Medulla oblongata (tissue), 1 donor: ENCODE results near the gene CD3D.
"Not testable (repeated sequence)": the region's sequence is repeated elsewhere in the genome, so short reads cannot be mapped to it uniquely, and the experiment has no call there.

Experiments
- DNase-seq: peaks from one replicate; pipeline ENCODE4 v3.0.0-alpha.2; 2015; ENCODE audit errors: extremely low spot score

Gene CD3D

DNA sequence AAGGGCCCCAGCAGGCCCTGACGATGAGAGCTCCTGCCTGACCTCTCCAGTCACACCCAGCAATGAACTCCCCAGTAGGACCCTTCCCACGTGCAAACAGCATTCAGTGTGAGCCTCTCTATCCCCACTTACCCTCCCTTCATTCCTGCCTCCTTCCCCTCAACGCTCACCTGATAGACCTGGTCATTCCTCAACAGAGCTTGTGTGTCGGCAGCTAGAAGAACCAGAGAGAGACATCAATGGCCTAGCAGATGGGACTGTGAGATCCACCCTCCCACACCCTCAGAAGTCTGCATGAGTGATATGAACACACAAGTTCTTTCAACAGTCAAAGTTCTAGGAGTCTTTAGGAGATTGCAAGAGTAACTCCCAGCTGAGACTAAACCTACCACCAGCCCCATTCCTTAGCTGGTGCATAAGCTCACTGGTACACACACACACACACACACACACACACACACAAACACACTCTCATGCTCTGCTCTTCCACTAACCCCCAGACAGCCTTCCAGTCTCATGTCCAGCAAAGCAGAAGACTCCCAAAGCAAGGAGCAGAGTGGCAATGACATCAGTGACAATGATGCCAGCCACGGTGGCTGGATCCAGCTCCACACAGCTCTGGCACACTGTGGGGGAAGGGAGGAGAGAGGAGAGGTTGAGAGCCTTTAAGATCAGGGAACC, 3.1 kb downstream of the CD3D start:
- no peak for DNase-seq

DNA sequence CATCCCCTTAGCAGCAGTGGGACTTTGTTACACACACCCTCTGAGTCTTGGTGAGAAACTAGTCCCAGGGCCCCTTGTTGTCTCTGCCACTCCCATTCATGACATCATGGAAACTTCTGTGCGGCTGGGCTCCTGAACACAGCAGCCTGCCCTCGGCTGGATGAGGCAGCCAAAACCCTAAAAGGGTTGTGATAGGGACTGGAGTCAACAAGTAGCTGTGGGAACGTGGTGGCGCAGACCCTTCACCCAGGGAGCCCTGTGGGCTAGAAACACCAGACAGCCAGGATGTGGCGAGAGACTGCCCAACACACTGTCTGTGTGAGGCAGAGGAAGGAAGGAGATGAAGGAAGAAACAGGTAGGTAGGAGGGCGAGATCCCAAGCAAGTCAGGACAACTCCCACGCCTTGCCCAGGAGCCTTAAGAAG, 3.9 kb downstream of the CD3D start:
- DNase-seq = no peak

DNA sequence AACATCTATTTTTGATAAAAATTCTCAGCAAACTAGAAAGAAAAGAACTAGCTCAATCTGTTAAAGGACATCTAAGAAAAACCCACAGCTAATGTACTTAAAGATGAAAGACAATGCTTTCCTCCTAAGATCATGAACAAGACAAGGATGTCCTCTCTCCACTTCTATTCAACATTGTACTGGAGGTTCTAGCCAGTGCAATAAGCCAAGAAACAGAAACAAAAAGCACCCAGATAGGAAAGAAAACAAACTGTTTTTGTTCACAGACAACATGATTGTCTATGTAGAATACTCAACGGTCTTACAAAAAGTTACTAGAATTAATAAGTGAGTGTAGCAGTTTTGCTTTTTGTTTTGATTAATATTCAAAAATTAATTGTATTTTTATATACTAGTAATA, 7.8 kb downstream of the CD3D start:
- no peak for DNase-seq

DNA sequence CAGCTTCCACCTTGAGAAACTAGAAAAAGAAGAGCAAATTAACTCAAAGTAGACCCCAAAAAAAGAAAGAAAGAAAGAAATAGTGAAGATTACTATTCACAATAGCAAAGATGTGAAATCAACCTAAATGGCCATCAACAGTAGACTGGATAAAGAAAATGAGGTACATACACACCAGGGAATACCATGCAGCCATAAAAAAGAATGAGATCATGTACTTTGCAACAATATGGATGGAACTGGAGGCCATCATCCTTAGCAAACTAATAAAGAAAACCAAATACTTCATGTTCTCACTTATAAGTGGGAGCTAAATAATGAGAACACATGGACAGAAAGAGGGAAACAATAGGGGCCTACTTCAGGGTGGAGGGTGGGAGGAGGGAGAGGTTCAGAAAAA, 13.8 kb downstream of the CD3D start:
- no peak for DNase-seq

DNA sequence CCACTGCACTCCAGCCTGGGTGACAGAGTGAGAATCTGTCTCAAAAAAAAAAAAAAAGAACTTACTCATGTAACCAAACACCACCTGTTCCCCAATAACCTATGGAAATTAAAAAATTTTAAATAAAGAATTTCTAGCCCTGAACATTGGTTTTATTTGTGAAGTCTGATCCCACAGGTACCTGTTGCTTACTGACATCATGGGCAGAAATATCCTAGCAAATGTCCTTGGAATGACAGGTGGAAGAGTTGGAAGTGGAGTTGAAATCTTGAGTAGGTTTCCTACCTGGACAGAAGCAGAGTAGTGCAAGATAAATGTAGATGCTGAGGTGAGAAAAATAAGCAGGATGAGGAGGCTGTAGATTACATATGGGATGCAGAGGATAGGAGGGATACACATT, 17.2 kb downstream of the CD3D start:
- DNase-seq = no peak

DNA sequence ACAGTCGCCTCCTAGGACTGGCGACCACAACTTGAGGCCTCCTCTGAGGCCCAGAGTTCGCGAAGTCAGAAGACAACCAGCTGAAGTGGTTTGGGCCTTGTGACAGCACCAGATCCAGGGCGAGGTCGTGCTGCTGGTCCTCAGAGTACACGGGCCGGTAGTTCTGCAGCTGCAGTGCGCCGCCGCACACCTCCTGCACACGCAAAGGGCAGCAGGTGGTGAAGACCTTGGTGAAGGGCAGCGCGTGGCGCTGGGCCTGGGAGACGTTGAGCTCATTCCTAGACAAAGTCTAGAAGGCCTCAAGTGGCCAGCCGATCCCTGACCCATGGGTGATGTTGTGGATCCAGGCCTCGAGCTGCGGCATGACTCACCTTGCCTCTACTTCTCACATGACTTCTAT, 19.8 kb downstream of the CD3D start:
- no peak for DNase-seq

DNA sequence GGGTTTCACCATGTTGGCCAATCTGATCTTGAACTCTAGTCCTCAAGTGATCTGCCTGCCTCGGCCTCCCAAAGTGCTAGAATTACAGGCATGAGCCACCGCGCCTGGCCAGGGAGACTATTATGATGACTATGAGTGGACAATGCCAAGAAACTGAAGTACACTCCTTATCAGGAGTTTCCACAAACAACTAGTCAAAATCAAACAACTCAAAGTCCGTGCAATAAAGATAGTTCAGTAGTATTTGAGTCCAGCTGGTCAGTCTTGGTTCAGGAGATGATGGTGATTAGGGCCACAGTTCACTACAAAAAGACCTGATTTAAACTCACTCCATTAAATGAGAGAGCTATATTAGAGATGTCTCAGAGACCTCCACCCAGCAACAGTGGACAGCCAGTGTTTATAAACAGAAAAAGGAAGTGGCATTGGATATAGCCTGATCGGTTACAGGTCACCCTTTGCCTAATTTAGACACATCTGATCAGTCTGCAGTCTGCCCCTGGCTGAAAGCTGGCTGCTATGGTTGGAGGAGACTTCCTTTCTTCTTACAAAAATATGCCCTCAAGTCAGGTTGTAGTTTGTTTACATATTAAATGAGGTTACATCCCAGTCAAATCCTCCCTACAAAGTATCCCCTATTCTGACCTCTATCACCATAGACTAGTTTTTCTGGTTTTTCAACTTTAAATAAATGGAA, 21.0 kb downstream of the CD3D start:
- peak; percentile 35 for DNase-seq

DNA sequence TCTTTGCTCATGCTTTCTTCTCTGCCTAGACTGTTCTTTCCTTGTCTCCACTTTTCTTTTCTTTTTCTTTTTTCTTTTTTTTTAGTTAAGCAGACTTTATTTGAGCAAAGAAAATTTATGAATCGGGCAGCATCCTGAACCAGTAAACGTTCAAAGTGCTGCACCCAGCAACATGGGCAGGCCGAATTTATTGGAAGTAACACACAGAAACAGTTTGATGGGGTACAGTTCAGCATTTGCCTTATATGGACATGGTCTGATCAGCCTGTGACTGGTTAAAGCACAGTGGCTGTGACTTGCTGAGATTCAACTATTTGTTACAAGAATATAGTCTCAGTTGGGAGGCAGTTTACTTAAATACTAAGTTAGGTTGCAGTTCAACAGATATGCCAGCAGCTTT, 22.0 kb downstream of the CD3D start:
- no peak for DNase-seq

DNA sequence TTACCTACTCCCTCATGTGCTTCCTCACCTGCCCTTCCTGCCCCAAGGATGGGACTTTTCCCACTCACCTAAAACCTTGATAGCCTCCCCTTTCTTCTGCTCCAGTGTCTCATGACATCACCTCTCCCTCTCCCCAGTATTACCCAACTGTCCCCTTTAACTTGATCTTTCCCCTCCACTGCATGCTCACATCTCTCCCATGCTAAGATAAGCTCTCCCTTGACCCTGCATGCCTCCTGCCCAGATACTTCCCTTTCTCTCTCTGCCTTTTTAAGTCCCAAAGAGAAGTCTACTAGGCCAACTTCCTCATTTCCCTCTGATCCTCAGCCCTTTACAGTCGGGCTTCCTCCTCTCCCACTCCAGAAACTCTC, 23.2 kb downstream of the CD3D start:
- DNase-seq = peak; percentile 66

DNA sequence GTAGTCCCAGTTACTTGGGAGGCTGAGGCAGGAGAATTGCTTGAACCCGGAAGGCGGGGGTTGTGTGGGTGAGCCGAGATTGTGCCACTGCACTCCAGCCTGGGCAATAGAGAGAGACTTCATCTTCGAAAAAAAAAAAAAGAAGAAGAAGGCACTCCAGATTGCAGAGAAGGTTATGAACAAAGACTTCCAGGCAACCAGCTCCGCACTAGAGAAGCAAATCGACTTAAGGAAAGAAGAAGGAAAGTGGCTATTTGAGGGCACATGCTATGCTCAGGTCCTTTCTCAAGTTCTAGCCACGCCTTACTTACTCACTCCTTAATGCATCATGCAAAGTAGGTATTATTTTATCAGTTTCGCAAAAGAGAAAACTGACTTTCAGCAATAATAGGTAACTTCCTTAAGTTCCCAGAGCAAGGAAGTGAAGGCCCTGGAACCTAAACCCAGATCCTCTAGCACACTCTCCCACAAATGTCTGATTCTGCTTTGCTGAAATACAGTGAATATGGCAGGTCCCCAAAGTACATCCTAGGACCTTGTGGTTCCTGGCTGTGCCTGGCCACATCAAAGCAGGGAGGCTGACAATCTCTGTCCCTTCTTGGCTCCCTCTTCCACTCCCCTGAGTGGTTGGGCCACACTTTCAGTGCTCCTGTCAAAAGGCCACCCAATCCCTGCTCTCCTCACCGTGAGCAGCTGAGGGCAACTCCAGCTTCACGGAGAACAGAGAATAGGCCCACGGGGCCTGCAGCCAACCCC, 23.7 kb downstream of the CD3D start:
- peak; percentile 2 for DNase-seq

DNA sequence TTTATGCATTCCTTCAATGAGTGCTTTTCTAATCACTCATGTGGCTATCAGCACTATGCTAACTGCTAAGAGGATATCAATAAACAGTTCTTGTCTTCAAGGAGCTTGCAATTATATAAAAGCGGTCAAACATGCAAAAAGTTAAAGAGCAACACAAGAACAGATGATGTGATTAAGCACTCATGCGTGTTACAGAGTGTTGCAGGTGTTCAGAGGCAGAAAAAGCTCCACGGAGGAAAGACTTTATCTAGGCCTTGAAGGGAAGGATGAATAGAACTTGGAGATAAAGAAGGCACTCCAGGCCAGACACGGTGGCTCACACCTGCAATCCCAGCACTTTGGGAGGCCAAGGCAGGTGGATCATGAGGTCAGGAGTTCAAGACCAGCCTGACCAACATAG, 24.4 kb downstream of the CD3D start:
- no peak for DNase-seq

DNA sequence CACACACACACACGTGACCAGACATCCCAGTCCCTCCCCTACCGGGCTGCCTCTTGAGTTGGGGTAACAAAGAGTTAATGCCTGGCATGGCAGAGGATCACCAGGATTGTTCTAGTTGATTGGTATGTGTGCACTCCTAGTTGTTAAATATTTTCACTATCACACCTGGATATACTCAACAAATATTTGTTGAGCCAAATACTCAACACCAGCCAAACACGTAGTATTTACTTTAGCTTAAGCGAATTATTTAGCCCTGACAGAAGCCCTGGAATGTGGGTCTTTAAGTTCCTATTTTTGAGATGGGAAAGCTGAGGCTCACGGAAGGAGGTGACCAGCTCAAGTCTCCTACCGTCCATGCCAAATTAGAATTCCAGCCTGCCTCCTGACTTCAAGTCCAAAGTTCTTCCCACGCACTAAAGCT, 27.5 kb downstream of the CD3D start:
- DNase-seq = no peak

DNA sequence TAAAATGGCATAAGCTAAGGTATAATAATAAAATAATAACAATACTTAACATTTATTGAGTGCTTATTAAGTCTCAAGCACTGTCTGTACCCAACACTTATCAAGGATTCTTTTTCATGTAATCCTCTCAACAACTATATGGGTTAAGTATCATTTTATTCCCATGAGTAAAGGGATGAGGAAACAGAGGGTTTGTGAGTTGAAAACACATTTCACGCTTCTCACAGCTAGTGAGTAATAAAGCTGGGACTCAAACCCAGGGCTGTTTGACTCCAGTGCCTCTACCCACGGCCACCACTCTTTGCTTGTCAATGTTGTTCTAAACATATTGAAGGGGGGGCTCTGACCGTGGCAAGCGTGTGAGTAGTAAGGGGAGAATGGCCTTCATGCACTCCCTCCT, 29.3 kb downstream of the CD3D start:
- DNase-seq = no peak

DNA sequence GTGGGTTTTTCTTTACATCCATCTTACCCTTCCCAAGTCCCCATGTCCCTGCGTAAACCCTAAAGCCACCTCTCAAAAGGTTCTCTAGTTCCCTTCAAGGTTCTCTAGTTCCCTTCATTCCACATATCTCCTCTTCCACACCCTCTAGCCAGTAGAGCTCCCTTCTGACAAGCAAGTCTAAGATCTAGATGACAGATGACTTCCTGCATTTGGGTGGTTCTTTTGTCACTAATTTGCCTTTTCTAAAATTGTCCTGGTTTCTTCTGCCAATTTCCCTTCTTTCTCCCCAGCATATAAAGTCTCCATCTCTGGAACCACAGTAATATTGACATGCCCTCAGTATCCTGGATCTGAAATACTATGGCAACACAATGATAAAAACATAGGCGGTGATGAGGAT, 30.2 kb downstream of the CD3D start:
- DNase-seq = no peak

DNA sequence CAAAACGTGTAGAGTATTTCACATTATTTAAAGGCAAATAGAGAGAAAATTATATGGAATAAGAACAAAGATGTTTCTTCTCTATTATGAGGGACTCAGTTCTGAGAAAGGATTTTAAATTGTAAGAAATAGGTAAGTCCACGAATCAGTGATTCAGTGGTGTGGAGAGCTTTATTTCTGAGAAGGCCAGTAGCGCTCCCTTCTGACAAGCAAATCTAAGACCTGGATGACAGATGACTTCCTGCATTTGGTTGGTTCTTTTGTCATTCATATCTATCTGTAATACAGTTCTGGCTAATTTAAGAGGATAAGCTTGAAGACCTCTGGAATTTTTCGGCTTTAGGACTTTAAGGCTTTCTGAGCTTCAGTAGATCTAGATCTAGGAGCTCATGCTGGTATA, 31.0 kb downstream of the CD3D start:
- DNase-seq = no peak

DNA sequence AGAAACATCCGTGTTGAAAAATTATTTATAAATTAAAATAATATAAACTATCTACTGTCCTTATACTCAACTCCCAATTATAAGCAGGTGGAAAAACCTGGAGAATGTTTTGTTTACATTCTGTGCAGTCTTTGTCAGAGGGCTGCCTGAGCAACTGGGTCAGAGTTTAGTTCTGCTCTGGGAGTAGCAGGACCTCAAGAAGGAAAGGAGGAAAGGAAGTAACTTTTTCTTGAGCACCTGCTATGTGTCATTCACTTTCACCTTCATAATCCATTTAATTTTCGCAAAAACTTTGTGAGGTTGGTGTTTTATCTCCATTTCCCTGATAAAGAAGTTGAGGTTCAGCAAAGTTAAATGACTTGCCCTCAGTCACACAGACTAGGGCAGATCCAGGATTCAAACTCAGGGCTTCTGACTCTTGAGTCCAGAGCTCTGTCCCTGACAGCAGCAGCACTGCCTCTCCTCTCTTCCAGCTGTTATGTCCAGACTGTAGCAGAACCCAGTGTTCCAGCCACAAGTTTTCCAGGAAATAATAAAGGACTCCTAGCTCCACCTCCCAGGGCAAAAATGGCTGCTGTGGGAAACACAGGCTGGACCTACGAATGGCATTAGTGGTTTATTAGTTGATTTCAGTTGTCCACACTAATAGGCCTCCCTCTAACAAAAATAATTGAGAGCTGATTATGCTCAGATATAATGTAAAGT, 31.6 kb downstream of the CD3D start:
- no peak for DNase-seq

DNA sequence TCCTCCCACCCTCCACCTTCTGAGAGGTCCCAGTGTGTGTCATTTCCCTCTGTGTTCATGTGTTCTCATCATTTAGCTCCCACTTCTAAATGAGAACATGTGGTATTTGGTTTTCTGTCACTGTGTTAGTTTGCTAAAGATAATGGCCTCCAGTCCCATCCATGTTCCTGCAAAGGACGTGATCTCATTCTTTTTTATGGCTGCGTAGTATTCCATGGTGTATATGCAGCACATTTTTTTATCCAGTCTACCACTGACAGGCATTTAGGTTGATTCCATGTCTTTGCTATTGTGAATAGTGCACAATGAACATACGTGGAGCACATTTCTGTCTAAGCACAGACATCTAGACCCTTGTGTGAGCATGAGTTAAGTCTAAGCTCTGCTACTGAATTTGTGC, 32.2 kb downstream of the CD3D start:
- DNase-seq = no peak

DNA sequence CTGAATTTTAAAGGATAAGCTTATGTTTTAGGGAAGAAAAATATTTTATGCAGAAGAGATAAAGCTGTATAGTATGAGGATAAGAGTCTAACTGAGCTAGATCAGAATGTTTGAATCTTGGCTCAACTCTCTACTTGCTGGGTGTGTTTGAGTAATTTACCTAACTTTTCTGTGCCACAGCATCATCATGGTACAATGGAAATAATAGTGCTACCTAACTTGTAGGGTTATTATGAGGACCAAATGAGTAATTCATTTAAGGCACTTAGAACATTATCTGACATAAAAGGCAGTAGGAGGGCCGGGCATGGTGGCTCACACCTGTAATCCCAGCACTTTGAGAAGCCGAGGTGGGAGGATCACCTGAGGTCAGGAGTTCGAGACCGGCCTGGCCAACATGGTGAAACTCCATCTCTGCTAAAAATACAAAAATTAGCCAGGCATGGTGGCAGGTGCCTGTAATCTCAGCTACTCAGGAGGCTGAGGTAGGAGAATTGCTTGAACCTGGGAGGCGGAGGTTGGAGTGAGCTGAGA, 33.4 kb downstream of the CD3D start:
- DNase-seq = not testable (repeated sequence)

DNA sequence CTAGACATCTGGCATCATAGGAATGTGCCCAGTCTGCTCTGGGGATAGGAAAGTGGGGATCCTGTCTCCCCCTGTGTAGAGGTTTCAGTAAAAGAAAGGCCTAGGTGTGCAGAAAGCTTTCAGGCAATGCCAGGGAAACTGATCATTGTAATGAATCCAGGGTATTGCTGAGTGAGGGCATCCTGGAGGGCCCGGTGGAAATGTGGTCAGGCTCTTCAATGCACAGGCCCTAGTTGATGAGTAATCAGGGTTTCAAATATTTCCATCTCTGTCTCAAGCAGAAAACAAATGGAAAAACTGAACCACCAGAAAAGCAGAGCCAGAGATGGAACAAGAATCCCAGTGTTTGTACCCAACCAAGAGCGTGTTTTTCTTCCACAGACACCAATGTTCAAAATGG, 35.9 kb downstream of the CD3D start:
- no peak for DNase-seq

DNA sequence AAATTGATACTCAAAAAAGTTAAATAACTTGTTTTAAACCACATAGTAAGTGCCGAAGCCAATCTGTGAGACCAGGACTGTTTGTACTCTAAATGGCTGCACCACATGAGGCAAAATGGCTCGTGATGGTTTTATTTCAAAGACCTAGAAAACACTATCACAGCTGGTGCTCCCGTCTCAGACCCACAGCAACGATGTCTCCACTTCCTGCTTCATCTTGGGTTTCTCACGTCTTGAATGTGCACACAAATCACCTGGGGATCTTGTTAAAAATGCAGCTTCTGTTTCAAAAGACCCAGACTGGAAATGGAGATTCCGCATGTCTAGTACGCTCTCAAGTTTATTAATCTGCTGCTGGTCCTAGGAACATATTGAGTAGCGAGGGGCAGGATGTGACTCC, 36.8 kb downstream of the CD3D start:
- no peak for DNase-seq

DNA sequence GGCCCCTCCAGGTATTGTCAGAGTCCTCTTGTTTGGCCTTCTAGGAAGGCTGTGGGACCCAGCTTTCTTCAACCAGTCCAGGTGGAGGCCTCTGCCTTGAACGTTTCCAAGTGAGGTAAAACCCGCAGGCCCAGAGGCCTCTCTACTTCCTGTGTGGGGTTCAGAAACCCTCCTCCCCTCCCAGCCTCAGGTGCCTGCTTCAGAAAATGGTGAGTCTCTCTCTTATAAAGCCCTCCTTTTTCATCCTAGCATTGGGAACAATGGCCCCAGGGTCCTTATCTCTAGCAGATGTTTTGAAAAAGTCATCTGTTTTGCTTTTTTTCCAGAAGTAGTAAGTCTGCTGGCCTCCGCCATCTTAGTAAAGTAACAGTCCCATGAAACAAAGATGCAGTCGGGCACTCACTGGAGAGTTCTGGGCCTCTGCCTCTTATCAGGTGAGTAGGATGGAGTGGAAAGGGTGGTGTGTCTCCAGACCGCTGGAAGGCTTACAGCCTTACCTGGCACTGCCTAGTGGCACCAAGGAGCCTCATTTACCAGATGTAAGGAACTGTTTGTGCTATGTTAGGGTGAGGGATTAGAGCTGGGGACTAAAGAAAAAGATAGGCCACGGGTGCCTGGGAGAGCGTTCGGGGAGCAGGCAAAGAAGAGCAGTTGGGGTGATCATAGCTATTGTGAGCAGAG, 37.8 kb downstream of the CD3D start, which contains the start of gene CD3E:
CD3E (plus strand) TSS at position 163 of the 681 bp plus-strand sequence; CDS start at position 386, 223 bp downstream.
- DNase-seq = no peak

DNA sequence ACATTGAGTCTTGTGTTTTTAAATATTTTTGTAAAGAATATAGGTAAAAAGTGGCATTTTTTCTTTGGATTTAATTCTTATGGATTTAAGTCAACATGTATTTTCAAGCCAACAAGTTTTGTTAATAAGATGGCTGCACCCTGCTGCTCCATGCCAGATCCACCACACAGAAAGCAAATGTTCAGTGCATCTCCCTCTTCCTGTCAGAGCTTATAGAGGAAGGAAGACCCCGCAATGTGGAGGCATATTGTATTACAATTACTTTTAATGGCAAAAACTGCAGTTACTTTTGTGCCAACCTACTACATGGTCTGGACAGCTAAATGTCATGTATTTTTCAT, 38.3 kb downstream of the CD3D start:
- DNase-seq = no peak
